Measurements from ENCODE around the gene ZBTB1.

DNA sequence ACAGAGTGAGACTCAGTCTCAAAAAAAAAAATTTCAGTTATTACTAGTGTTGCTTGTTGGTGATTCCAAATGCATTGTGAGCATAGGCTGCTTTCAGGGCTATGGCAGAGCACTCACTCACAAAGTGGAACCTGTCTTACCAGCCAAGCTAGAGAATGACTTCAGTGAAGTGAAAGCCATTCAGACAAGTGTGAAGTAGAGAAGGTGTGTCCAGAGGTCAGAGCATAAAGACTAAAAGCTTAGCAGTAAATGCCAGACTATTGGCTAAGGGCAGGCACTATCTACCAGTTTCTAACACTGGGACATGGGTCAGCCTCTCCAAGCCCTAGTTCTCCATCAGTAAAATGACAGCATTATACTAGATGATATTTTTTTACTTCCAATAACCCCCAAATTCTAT, 57.9 kb downstream of the ZBTB1 start:
- TF ChIP-seq, protein P1, sequence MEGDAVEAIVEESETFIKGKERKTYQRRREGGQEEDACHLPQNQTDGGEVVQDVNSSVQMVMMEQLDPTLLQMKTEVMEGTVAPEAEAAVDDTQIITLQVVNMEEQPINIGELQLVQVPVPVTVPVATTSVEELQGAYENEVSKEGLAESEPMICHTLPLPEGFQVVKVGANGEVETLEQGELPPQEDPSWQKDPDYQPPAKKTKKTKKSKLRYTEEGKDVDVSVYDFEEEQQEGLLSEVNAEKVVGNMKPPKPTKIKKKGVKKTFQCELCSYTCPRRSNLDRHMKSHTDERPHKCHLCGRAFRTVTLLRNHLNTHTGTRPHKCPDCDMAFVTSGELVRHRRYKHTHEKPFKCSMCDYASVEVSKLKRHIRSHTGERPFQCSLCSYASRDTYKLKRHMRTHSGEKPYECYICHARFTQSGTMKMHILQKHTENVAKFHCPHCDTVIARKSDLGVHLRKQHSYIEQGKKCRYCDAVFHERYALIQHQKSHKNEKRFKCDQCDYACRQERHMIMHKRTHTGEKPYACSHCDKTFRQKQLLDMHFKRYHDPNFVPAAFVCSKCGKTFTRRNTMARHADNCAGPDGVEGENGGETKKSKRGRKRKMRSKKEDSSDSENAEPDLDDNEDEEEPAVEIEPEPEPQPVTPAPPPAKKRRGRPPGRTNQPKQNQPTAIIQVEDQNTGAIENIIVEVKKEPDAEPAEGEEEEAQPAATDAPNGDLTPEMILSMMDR (IDR thresholded peaks at IDR 0.05 in 8 of 11, conservative IDR thresholded peaks at IDR 0.05 in 3 of 11), result no peak
- TF ChIP-seq POLR2AphosphoS5 (IDR thresholded peaks at IDR 0.05), result no peak
